GM19035 (cell line): ENCODE data around the gene CFAP251.

Experiments used
- ATAC-seq: cut with Tn5 transposase; IDR thresholded peaks from one replicate; pipeline ENCODE4 v1.9.1; 2021; ENCODE audit not compliant: unreplicated experiment

The CFAP251 gene

DNA sequence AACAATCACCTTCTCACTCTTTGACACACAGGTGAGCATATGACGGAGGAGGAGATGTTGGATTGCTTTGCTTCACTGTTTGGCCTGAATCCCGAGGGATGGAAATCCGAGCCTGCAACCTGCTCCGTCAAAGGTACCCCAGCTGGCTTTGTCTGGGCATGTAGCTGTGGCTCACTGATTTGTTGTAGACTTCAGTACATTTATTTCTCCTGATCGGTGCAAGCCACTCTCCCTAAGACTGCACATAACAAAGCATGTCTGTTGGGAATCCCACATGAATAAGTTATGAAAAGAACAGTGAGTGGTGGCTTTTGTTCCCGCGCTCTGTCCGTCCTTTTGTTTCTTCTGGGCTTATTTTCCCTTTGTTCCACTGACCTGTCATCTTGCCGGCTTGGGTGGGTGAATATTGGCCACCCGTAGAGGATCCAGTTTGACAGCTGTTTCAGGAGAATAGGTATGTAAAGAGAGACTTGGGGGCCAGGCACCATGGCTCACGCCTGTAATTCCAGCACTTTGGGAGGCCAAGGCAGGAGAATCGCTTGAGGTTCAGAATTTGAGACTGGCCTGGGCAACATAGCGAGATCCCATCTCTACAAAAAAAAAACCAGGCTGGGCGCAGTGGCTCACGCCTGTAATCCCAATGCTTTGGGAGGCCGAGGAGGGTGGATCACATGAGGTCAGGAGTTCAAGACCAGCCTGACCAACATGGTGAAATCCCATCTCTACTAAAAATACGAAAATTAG is 83.2 kb downstream of the CFAP251 start:
- ATAC-seq: no peak

DNA sequence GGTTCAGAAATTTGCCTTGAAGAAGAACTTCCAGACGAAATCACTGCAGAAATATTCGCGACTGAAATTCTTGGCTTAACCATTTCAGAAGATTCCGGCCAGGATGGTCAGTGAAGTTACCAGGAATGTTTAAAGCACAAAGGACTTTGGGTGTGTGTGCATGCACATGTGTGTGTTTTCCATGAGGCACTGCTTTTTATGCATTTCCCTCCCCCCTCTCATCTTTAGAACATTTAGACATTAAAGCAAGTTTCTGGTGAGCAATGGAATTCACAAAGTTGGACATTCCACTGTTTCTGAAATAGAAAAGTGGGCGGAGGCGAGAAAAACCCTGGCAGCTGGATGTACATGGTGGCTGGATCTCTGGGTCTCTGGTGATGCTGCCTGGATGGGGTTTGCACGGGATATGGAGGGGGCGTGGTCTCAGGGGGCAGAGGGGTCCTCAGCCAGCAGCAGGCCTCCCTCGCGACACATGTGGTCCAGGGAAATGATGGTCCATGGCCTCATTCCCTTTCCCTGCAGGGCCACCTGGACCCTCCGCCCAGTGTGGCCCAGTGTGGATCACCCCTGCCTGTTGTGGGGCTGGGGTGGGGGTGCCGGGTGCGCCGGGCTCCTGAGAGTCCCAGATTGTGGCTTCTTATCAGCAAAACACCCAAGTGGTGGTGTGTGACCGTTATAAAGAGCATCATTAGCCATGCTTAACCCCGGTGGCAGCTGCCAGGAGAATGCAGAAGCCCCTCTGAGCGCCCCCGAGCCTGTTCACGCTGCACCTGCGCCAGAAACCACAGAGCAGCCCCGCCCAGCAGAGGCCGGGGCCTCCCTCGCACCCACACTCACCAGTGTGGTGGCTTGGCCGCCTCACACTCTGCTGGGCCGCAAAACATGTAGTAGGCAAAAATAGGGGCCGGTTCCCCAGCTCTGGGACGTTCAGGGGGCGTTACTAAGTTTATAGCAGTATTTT is 85.5 kb downstream of the CFAP251 start:
- no peak for ATAC-seq

DNA sequence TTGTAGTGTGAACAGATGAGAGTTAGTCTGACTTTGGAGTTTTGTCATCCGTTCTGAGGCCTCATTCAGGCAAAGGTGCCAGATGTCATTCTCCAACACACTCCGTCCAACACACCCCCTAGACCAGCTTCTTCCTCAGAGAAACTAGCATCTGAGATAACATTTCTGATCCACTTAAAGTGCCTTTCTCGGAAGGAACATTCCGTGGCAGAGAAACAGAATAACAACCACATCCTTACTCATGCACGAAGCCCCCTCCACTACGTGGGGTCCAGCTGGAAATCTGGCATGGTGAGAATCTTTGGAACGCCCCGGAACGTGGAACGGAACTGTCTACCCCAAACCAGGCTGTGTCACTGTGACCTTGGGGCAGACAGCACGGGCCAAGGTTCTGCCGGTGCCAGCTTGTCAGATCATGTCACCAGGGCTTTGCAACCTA is 86.3 kb downstream of the CFAP251 start:
- no peak for ATAC-seq

DNA sequence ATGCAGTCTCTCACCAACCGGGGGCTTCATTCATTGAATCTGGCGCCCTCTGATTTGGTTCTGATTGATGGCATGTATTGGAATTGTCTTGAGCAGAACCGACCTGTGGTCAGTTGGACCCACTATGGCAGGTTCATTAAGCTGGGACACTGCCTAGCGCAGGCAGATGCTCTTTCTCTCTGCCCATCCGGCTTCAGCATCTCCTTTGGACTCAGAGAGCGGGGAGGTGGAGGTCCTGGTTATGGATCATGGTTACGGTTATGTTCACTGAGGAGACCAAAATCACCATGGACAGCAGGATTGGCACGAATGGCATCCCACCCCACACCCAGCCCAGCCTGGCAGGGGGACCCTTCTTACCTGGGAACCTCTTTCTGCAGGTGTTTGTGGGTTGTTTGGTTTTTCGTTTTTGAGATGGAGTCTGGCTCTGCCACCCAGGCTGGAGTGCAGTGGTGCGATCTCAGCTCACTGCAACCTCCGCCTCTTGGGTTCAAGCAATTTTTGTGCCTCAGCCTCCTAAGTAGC is 86.9 kb downstream of the CFAP251 start:
- ATAC-seq: no peak

DNA sequence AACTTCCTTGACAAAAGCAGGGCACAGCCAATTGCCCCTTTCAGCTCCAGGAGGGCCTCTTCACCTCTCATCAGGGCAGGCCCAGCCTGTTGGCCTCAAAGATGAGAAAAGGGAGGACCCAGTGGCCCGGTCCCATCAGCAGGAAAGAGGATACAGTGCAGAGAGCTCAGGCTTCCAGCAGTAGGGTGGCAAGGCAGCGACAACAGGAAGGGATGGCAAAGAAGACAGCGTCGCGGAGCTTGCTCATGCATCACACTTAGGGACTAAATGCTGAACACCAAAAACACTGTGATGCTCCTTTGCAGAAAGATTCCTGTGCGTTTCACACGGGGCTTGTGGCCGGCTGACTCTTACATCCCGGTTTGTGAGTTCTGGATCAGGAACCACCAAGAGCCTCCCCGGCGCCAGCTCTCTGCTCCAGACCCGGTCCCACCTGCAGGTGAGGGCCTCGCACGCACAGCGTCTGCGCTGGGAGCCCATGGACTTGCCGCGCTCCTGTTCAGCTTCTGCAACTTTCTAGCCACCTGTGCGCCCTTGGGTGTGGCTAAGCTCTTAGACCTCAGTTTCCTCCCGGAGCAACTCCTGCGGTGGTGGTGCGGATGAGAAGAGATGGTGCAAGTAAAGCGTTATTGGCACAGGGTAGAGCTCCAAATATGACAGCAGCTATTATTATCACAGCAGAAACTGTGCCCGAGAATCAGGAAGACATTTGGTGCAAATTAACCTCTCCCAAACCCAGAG is 88.0 kb downstream of the CFAP251 start:
- ATAC-seq: no peak

DNA sequence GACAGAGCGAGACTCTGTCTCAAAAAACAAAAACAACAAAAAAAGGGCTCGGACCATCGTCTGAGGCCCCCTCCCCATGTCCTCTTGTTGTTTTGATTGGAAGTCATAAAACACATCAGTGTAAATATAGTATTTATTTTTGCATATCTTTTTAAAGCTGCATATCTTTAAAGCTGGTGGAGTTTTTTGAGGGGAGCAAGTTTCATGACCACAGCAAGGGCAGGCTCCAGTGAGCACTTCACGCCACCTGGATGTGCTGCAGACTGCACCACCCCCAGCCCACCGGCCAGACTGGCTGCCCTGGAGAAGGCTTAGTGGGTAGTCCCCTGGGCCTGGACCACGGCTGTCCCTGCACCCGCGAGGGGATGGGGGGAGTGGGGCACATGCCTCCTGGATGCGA is 91.3 kb downstream of the CFAP251 start:
- no peak for ATAC-seq

DNA sequence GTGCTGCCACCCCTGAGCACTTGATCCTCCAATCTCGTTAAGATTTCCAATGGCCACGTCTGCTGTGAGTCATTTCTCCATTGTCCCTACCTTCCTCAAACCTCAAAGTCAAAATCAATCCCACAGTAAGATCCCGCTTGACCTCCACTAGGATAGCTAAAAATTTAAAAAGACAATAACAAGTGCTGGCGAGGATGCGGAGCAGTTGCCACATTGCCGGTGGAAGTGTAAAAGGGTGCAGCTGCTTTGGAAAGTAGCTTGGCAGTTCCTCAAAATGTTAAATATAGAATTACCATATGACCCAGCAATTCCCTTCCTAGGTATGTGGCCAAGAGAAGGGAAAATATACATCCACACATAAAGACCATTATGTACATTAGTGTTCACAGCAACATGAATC is 93.8 kb downstream of the CFAP251 start:
- no peak for ATAC-seq

DNA sequence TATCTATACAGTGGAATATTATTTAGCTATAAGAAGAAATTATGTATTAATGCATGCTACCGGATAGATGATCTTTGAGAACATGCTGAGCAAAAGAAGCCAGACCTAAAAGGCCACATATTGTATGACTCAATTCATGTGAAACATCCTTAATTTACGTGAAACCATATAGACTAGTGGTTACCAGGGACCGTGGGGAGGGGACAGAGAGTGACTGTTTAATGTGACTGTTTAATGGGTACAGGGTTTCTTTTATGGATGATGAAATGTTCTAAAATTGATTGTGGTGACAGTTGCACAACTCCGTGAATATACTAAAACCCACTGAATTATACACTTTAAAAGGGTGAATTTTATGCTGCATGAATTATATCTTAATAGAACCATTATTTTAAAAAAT is 94.7 kb downstream of the CFAP251 start:
- no peak for ATAC-seq

DNA sequence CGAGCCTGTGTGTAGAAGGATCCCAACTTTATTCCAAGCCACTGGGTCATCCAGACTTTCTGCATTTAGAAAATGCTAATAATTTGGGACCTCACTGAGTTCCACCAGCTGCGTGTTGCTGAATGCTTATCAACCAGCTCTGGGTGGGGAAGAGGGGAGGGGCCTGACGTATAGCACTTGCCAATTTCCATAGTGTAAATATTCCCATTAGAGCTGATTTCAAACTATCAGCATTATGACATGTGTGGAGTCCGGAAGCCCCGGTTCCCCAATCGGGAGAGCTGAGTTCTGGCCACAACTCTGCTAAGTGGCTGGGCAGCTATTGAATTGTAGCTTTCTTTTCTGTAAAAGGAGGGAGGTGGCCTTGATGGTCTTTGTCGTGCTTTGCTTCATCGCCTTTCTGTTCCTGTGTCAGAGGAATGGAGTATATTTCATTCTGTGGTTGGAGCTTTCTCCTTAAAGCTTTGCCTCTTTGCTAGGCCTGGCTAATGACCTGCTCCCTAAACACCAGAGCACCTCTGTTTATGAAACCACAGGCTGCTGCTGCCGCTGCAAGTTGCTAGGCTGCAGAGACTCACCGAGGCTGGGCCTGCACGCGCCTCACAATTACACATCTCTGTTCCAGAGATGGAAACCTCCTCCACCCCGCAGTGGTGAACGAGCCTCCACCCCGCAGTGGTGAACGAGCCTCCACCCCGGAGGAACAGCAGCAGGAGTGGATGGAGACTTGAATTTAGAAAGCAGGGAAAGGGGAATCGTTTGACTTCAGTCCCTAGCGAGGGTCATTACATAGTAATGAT is 95.6 kb downstream of the CFAP251 start:
- ATAC-seq: no peak

DNA sequence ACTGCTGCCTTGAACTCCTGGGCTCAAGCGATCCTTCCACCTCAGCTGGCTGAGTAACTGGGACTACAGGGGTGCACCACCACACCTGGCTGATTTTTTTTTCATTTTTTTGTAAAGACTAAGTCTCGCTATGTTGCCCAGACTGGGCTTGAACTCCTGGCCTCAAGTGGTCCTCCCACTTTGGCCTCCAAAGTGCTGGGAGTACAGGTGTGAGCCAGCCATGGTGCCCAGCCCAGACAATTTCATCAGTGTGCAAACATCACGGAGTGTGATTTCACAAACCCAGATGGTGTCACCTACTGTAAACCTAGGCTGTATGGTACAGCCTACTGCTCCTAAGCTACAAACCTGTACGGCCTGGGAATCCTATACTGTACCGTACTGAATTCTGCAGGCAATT is 96.4 kb downstream of the CFAP251 start:
- ATAC-seq: no peak

DNA sequence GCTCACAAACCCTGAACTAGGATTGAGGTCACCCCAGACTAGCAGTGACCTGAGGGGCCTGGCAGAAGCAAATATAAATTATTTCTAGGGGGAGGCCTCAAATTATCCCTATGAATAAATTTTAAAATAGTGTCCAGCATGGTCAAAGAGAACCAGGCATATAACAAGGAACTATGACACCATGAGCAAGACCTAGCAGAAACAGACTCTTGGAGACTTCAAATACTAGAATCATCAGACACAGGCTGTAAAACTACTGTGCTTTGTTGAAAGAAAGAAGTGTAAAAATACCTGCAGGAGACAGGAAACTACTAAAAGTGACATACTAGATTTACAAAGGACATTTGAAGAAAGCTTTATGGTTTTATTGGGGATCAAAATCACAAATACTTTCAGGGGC is 100.1 kb downstream of the CFAP251 start:
- ATAC-seq: no peak

DNA sequence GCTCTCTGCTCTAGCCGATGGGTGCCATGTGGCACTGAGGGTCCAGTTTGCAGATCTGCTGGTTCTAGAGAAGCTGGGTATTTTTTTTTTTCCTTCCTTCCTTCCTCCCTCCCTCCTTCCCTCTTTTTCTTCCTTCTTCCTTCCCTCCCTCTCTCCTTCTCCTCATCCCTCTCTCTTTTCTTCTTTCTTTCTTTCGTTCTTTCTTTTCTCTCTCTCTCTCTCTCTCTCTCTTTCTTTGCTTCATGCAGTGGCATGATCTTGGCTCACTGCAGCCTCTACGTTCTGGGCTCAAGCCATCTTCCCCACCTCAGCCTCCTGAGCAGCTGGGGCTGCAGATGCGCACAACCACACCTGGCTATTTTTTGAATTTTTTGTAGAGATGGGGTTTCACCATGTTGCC is 100.5 kb downstream of the CFAP251 start:
- no peak for ATAC-seq

DNA sequence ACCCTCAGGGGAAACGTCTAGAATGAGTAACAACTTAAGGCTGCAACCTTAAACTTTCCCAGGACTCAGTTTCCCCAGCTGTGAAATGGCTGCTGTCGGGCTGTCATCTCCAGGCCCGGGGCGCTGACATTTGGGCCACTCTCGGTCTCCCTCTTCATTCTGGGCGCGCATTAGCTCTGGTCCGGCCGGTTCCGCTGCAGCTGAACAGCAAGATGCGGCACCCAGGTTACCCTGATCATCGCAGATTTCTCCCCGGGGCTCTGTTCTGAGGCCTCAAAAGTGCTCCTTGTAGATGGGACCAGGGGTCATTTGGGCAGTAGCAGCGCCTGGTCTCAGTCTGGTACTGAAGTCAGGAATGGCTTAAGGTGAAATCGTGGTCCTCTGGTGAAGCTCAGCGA is 102.4 kb downstream of the CFAP251 start:
- no peak for ATAC-seq

DNA sequence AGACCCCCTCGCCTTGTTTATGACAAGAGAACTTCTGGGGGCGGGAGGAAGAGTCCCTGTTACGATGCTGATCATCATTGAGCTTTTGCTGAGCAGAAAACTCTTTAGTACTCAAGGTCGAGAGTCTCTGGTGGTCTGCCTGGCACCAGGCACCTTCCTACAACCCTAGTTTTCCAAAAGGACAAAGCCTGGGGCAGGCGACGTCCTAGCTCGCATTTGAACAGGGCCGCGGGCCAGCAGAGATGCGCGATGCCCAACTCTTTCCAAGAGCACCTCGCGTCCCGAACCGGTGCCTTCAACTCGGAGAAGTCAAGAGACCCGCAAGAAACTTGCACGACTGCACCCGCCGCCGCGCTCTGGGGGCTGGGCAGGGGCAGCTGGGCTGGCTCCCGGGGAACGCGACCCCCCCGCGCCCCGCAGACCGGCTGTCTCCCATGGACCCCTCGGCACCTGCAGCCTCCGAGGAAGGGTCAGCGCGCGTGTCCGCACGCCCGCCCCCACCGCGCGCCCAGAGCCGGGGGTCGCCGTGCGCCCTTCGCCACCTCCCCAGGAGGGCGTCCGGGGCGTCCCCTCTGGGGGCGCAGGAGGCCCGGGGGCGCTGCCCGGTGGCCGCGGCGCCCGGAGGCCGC is 102.9 kb downstream of the CFAP251 start:
- no peak for ATAC-seq

DNA sequence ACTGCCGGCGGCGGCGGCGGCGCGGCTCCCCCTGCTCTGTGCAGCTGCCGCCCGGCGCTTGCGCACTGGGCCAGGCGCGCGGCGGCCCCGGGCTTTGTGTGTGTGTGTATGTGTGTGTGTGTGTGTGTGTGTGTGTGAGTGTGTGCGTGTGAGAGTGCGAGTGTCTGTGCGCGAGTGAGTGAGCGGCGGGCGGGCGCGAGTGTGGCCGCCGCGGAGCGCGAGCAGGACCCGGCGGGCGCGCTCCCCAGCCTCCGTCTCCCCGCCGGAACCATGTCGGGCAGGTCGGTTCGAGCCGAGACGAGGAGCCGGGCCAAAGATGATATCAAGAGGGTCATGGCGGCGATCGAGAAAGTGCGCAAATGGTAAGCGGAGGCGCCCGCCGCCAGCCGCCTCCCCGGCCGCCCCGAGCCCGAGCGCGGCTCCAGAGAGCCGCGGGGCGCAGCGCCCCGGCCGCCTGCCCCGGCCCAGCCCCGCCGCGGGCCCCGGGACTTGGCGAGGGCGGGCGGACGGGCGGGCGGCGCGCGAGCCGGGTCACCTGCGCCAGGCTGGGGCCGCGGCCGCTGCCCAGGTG is 103.5 kb downstream of the CFAP251 start, which contains the start of gene BCL7A:
BCL7A (plus strand) TSS at position 63 of the 571 bp plus-strand sequence; CDS start at position 271, 208 bp downstream.
- ATAC-seq: no peak

DNA sequence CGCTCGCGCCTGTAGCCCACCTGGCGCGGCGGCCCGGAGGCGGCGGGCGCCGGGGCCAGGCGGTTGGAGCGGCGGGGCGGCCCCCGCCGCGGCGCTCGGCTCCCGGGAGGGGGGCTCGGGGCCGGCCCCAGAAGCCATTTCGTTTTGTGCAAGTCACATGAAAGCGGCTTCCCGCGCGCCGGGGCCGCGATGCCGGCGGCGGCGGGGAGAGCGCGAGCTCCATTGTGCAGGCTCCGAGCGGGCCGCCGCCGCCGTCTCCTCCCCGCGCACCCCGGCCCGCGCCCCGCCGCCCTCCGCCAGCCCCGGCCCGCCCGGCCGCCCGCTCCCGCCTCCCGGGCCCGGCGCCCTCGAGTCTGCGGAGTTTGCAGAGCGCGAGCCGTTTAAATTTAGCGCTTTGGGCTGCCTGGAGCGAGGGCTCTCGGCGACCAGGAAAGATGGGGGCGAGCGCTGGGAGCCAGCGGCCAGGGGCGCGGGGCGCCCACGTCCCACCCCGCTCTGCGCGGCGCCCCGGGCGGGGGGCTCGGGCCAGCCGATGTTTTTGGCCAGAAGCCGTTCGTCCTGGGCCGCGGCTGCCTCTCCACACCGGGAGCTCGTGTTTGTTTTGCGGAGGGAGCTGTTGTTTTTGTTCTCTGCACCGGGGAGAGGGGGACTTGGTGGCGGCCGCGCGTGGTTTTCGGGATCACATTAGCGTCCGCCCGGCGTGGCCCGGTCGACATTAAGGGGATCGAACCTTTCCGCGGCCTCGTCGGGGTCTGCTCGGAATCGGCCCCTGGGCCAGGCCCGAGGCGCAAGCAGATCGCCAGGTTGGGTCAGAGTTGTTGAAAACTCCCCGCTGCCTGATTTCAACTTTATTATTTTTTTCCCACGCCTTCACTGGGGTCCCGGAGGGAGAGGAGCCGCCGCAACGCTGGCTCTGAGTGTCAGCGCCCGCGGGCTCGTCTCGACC is 104.3 kb downstream of the CFAP251 start:
- no peak for ATAC-seq

DNA sequence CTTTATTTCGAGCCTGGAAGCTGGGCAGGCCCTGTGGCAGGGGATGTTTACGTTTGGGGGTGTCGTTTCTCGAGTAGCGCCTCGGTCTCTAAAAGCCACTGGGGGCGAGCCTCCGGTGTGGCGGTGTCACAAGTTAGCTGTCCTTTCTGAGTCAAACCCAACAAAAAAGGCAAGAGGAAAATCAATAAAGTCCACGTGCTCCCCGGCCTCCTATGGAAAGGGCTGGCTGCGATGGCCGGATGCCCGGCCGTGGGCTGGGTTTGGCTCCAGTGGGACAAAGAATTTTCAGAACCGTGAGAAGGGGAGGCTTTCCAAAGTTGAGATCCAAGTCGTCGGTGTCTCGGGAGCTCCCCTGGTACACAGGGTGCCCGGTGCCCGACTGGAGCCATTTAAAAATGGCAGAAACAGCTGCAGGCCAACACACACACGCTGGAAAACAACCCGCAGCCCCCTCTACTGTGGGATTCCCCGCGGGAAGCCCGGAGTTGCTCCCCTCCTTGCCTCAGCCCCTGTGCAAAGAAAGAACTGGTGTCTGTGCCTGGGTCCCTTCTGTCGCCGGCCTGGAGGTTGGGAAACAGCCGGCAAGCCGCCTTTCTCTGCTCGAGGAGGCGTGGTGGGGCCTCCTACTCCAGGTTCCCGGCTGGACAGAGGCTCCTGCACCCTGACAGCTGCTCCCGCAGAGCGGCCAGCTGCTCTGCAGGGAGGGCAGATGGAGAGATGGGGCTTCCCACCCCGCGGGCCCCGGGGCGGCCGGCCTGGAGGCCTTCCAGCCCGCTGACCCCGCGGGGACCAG is 105.1 kb downstream of the CFAP251 start:
- no peak for ATAC-seq
